ENCODE results near the gene TOLLIP. TPM values are rescaled to one million over a fixed set of nuclear protein-coding genes. Genes with fewer than 3 reads are reported as not detected.

Gene TOLLIP
- total RNA-seq, 1 experiment from 2014 or later = 42.1 TPM

DNA sequence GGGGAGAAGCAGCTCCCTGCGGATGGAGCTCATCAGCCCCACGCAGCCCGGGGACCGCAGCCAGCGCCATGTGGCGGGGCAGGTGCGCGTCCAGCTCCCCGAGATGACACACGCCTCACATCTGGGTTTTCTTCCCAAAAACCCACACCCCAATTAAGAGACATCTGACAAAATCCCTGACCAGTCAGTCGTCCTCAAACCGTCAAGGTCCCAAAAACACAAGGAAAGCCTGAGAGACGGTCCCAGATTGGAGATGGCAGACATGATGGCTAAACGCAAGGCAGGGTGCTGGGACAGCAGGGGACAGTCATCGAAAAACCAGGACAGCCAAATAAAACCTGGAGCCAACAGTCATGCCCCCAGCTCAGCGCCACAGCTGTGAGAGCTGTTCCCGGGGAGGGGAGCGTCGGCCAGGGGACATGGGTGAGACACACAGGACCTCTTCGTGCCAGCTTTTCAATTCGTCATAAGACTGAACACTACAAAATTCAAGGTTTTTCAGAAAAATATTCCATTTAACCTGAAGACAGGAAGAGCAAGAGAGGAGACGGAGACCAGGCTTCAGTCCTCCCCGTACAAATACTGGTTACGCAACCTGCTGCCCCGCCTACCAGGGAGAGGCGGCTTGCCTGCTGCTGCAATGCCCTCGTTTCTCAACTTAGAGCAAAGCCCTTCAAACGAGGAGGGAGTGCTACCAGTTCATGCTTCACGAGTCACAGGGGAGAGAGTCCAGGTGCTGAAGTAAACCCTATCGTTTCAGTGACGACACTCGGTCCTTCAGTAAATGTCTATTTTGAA lies 10.5 kb downstream of the TOLLIP start:
- peak; percentile 61 for DNase-seq (ENCODE audit: low read depth)

DNA sequence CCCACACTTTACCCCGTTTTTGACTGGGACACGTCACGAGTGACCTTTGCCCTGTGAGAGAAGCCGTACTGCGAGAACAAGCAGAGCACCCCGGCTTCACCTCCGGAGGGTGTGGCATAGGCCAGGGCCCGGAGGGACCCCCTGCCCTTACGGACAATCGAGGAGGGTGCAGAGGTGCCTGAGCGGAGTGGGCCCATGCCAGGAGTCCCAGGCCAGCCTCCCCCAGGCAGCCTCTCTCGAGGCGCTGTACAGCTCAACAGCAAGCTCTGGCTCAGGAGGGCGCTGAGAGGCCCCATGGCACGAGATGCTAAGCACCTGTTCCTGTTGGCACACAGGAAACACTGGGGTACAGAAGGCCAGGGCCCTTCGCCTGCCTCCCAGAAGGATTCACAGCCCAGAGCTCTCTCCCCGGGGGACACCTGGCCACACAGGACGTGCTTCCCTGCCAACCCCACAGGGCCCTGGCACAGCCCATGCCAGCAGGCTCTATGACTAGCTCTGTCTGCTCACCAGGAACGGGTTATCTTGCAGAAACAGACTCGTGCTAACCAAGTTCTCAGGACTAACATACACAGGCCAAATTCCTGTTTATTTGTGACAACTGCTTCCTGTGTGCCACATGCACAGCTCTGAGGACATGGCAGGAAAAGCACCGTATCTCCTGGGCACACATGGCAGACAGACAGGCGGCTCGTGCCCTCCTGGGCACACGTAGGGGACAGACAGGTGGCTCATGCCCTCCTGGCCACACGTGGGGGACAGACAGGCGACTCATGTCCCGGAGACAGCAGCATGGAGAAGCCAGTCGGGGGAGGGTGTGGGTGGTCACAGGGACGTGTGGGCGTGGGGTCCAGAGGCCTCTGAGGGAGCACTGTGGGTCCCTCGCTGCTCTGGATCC lies 11.6 kb downstream of the TOLLIP start:
- no peak for DNase-seq (ENCODE audit: low read depth)

DNA sequence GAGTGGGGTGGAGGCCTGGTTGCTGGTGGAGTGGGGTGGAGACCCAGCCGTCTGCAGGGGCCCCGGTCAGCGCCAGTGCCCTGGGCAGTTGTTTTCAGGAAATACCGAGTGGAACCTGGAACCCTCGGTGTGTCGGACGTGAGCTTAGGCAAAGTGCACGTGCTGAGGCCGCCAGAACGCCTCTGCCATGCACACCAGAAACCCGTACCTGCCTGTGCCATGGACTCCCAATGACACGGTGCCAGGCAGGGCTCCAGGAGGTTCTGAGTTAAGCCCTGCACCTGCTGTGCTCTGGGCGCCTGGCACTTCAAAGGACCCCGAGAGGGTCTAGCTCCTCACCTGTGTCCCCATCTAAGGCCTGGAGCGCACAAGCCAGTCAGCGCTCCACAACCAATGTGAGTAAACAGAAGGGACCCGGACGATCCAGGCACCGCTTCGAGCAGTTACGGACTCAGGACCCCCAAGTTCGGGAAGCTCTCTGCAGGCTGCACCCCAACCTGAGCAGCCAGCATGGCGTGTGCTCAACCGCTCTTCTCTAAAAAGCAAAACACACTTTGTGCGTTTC lies 12.3 kb downstream of the TOLLIP start:
- DNase-seq (ENCODE audit: low read depth) = no peak

DNA sequence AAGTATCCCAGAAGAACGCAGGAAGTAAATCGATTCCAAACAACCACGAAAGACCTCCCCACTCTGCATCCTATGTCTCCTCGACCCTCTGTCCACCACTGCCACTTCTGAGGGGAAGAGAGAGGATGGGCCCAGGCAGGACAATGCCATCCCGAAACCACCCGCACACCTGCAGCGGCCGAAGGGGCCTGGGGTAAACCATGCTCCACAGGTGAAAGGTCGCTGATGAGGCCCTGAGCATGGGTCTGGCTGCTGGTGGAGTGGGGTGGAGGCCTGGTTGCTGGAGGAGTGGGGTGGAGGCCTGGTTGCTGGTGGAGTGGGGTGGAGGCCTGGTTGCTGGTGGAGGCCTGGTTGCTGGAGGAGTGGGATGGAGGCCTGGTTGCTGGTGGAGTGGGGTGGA lies 13.1 kb downstream of the TOLLIP start:
- no peak for DNase-seq (ENCODE audit: low read depth)

DNA sequence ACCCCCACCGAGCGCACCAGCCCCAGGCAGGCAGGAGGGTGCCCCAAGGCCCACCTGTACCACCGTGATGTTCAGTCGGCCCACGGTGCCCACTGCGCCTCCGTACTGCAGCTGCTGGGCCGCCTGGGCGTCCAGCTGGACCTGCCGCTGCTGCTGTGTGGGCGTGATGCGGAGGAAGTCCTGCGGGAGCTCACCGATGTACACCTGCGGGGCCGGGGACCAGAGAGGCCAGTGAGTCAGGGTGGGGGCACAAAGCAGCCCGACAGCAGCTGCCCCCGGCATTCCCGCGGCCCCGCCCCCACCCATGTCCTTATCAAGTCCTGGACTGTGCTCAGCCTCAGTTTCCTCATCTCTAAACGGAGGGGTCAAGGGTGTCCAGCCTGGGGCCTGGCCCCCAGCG lies 13.8 kb downstream of the TOLLIP start:
- no peak for DNase-seq (ENCODE audit: low read depth)

DNA sequence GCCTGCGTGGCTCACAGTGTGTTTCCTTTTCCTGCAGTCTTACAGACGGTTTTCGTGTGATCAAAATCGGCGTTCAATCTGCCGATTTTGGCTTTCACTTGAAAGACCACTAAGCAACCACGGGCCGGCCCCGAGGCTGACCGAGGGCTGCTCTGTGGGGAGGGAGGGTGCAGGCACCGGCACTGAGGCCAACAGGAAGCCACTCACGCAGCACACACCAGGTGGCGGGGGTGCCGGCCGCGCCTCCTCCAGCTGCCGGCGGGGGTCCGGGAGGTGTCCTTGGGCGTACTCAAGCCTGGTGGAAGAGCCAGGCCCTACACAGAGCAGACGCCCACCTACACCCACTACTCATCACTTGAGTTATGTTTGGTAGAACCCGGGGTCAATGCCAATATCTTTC lies 14.3 kb downstream of the TOLLIP start:
- no peak for DNase-seq (ENCODE audit: low read depth)

DNA sequence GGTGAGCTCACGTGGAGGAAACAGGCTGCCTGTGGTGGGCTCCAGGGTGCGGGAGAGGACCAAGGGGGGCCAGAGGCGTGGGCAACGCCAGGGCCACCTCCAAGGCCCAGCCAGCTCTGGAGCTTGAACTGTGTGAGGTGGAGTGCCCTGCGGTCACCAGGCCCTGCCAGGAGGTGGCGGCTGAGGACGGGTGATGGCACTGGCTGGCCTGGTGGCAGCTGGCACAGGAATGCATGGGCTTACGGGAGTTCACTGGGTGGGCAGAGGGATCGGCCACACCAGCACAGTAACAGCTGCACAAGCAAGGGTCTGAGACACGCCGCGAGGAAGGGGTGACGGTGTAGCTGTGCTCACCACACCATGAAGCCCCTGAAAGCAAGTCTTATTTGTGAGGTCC lies 15.8 kb downstream of the TOLLIP start:
- DNase-seq (ENCODE audit: low read depth) = no peak

DNA sequence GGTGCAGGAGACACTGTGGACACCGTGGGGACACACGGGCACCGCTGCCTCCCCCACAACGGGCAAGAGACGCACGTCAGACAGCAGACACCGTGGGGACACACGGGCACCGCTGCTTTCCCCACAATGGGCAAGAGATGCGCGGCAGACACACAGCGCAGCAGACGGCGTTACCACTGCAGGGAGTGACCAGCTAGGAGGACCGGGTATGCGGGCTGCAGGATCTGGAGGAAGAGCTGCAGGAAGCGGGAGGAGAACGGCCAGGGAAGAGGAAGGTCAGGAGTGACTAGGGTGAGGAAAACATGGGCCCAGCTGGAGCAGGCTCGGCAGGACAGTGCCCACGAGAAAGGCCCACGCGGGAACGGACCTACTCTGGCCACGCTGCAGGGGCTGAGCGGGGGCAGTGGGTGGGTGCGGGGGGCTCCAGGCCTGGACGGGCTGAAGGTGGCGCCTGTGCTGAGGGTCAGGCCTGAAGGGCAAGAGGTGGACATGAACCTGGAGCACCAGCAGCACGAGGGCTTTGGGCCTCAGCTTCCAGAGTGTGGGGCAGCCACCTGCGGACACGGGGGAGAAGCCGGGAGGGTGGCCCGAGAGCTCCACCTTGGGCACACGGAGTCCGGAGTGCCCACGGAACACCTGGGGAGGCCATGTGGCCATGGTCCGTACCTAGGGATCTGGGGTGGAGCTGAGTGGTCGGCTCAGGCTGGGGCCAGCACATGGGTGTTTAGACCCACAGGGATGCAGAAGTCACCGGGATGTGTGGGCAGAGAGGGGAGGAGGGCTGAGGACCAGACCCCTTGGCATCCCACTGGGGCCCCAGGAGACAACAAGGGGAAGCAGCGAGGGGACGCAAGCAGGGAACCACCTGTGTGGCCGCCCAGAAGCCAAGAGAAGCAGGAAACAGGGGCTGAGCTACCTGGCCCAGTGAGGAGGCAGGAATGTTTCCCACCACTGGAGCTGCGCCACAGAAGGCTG lies 16.5 kb downstream of the TOLLIP start:
- DNase-seq (ENCODE audit: low read depth) = no peak

DNA sequence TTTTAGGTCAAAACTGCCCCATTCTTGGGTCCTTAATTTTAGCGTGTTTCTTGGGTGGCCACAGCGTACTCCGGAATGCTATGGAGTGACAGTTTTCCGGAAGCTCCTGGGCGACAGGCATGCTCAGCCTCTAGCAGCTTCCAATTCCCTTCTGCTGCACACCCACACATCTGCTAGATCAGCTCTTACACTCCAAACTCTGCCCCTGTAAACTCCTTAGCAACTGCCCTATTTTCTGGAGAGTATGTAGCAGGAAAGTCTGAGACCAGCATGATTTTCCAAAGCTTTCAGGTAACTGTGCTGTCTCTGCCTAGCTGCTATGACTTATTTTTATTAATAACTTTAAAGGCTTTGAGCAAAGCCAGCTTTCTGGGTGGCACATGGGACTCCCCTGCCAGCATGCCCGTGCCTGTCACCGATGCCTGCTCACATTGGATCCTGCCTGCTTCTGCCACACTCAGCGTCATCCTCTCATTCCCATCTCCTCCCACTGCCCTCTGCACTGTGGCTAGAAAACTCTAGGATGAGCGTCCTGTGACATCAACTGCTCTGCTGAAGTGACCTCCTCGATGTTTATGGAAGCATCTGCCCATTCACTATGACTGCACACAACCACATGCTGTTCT lies 17.3 kb downstream of the TOLLIP start:
- DNase-seq (ENCODE audit: low read depth) = no peak

DNA sequence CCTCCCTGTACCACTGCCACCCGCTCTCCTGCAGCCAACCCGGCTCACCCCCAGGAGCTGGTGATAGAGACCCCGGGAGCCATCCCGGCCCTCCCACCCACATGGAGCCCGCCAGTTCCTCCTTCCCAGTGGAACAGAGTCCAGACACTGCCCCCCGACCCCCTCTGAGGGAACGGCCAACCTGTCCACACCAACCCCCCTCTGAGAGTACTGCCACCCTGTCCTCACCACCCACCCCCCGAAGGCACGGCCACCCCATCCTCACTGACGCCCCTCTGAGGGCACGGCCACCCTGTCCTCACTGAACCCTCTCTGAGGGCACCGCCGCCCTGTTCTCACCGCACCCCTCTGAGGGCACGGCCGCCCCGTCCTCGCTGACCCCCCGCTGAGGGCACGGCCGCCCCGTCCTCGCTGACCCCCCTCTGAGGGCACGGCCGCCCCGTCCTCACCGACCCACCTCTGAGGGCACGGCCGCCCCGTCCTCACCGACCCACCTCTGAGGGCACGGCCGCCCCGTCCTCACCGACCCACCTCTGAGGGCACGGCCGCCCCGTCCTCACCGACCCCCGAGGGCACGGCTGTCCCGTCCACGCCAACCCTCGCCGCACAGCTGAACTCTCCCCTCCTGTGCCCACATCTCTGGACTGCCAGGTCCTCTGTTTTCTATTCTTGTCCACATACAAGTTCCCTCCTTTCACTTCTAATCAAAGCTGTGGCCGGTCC lies 18.0 kb downstream of the TOLLIP start:
- no peak for DNase-seq (ENCODE audit: low read depth)

DNA sequence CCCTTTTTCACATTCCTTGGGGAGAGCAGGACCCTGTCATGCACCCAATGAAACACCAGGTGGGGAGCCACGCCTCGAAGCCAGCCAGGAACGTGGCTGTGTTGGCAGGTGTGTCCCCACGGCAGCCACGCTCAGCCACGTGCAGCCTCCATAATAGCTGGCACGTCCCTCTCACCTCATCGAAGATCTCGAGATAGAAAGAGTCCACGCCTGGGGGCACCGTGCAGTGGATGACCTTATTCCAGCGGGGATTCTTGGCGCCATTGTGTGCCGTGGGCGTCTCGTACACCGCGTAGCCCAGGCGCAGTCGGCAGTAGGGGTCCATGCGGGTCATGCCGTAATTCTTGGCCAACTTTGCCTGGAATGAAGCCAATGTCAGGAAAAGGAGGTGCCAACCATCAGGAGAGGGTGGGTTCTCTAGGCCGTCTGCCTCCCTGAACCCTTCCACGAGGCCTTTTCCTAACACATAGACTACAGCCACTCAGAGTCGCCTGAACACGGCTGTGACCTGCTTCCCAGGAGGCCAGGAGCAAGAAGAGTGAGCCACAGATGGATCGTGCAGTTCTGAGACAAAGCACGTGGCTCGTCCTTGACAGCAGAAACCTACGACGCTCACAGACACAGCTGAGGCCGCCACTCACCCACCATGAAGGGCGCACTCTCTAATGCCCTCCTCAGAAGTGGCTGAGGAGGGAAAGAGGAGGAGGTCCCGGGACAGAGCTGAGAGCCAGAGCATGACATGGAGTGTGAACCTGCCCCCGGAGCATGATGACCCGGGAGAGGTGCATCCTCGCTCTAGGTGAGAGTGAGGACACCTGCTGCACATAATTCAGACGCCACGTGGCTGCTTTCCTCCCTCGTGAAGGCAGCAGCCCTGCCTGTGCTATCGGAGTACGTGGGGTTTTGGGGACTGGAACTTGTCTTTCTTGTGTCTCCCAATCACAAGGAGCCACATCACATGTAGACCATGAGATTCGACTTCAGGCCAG lies 19.1 kb downstream of the TOLLIP start:
- DNase-seq (ENCODE audit: low read depth) = no peak

DNA sequence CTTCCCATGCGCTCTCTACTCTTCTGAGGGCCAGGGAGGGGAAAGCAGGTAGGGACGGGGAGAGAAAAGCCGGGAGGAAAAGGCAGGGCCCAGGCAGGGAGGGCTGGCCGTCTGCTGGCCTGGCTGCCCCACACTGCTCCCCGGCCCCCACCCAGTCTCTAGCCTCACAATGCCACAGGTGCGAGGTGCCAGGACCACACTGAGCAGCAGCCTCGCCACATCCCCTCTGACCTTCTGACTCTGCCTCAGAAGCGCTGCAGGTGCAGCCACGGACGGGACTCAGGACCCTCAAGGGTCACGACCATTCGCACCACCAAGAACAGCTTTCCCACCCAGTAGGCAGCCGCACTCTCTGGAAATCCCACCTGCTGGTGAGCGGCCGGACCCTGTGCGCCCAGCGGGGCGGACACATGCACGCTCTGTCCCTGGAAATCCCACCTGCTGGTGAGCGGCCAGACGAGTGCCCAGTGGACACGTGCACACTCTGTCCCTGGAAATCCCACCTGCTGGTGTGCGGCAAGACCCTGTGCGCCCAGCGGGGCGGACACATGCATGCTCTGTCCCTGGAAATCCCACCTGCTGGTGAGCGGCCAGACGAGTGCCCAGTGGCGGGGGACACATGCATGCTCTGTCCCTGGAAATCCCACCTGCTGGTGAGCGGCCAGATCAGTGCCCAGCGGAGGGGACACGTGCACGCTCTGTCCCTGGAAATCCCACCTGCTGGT lies 20.1 kb downstream of the TOLLIP start:
- DNase-seq (ENCODE audit: low read depth) = no peak

DNA sequence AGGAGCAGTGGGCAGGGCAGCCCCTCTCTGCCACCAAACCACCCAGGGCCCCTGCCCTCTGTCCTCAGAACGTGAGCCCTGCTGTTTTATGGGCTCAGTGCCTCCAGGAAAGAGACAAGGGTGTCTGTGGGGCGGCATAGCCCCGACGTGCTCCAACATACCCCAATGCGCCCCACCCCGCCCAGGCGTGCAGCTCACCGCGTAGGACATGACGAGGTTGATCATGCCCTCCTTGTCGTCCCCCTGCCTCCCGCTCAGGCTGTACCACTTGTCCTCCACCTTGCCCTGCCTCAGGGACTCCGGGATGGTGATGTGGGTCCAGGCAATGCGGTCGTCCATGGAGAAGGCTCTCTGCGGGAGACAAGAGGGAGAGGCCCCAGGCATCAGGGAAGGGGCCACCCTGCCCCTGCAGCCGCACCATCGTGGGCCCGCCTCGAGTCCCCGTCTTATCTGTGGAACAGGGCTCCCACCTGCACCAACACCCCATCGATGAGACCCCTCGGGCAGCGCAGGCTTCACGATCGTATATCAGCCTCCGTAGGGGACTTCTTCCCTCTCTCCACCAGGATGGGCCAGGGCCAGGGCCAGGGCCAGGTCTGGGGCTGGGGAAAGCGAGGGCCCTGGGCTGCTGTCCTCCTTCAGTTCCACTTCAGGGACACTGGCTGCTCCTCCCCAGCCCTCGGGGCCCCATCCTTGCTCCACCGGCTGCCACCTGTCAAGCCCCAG lies 20.8 kb downstream of the TOLLIP start:
- no peak for DNase-seq (ENCODE audit: low read depth)

DNA sequence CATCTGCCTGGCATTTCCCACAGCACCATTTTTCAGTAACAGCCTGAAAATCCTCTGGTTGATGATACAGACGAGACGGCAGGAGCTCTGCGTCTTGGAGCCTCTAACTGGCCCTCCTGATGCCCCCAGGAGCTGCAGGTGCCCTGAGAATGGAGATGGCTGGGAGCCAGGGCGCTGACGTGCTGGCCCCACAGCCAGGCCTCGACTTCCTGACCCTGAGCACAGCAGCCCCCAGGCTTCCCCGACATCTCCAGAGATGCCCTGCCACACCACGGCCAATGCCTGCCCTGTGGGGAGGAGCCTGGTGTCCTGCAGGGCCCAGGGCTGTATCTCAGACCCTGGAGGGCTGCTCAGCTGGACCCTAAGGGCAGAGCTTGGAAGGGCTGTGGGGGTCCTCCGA lies 21.5 kb downstream of the TOLLIP start:
- DNase-seq (ENCODE audit: low read depth) = no peak

DNA sequence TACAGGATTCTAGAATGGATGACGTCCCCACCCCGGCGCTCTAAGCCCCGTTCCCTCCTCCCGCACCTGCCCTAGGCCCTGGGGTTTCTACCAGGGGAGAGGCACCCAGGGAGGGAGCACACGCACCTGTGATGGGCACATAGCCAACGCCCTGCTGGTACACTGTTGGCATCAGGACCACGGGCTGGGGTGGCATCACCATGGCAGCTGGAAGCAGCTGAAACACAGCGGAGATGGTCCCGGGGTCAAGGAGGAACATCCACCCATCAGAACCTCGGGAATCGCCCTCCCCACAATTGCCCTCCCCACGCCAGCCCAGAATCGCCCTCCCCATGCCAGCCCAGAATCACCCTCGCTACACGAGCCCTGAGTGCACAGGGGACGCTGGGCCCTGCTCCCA lies 23.6 kb downstream of the TOLLIP start:
- no peak for DNase-seq (ENCODE audit: low read depth)

DNA sequence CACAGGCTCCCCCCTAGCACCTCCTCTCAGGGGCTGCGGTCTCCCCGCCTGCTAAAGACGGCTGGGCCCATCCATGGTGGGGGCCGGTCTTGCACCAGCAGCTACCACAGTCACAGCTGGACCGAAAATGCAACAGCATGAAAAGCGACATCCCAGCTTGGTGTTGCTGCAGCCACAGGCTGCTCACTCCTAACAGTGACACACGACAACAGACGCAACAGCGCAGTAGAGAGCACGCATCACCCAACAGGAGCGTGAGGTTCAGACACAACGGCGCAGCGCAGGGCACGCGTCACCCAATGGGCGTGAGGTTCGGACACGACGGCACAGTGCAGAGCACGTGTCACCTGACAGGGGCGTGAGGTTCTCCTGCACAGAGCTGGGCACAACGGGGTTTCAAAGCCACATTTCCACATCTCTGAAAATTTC lies 24.1 kb downstream of the TOLLIP start:
- no peak for DNase-seq (ENCODE audit: low read depth)

DNA sequence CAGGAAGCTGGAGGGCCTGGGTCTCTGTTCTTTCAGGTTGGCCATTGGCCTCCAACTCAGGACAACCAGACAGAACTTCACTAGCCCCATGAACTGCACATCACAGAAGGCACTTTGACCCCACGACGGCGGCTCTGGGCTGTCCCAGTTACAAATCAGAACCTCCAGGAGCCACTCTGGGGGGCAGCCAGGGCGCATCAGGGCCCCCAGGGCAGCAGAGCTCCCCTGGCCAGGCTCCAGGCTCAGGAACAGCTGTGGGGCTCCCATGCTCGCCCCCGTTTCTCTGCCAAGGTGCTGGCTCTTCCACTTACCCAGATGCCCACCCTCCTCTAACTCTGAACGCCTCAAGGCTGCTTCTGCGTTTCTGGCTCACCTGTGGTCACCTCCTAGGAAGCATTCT lies 25.5 kb downstream of the TOLLIP start:
- DNase-seq (ENCODE audit: low read depth) = no peak

Data from LHCN-M2 (cell line).